IMR-90 (cell line): Measurements from ENCODE around the gene CYP2A7. TPM values are rescaled to one million over a fixed set of nuclear protein-coding genes. Genes with fewer than 3 reads are reported as not detected.

Experiments
- ATAC-seq: fragments of 200-7000 bp; cut with Tn5 transposase; 2 replicates; pipeline ENCODE4 v1.9.1; 2020; ENCODE audit warnings: low read depth, mild to moderate bottlenecking, moderate library complexity
- BruUV-seq: library from RNA; stranded (reverse); fragments of 400-500 nt; replicated peaks from 2 replicates; lab custom pipeline; 2021; lab: Mats Ljungman, UMichigan
- CTCF ChIA-PET: fragments of 300-600 bp; formaldehyde crosslinking; extraction: SDS; loops from one replicate; lab custom pipeline; 2021; ENCODE audit warnings: antibody characterized with exemption; lab: Yijun Ruan, JAX
- POLR2A ChIA-PET: fragments of 300-600 bp; sonication (Branson Sonifier 250); formaldehyde crosslinking; loops from one replicate; lab custom pipeline; 2022; ENCODE audit warnings: antibody characterized with exemption; ENCODE audit not compliant: unreplicated experiment; lab: Charles Lee
- DNase-seq: peaks from one replicate; pipeline ENCODE4 v3.0.0; 2013
- H2AFZ ChIP-seq: replicated peaks from 2 replicates; pipeline ENCODE3; 2013; ENCODE audit warnings: low read length, mild to moderate bottlenecking; ENCODE audit not compliant: poor library complexity
- H2AK5ac ChIP-seq: 2 replicates; pipeline ENCODE4 v1.6.1; 2013; ENCODE audit warnings: low read depth, low read length, inconsistent platforms
- H2AK9ac ChIP-seq: replicated peaks from 2 replicates; pipeline ENCODE3; 2013; ENCODE audit warnings: mild to moderate bottlenecking, low read depth, low read length, moderate library complexity; ENCODE audit not compliant: poor library complexity
- H2BK120ac ChIP-seq: 2 replicates; pipeline ENCODE4 v1.6.1; 2013; ENCODE audit warnings: low read depth, low read length, inconsistent platforms
- H2BK15ac ChIP-seq: 3 replicates; pipeline ENCODE4 v1.6.1; 2013; ENCODE audit warnings: low read depth, low read length, inconsistent platforms
- H2BK20ac ChIP-seq: 2 replicates; pipeline ENCODE4 v1.6.1; 2013; ENCODE audit warnings: low read depth, mild to moderate bottlenecking, inconsistent platforms, low read length, moderate library complexity
- H2BK5ac ChIP-seq: 2 replicates; pipeline ENCODE4 v1.6.1; 2013; ENCODE audit warnings: mild to moderate bottlenecking, low read depth, low read length, inconsistent platforms; ENCODE audit not compliant: poor library complexity, severe bottlenecking
- H3K14ac ChIP-seq: replicated peaks from 2 replicates; pipeline ENCODE4 v1.6.1; 2013; ENCODE audit warnings: low read depth, low read length, inconsistent platforms
- H3K18ac ChIP-seq: 2 replicates; pipeline ENCODE4 v1.6.1; 2013; ENCODE audit warnings: low read depth, low read length, control low read depth
- H3K23ac ChIP-seq: 2 replicates; pipeline ENCODE4 v1.6.1; 2013; ENCODE audit warnings: low read depth, low read length, inconsistent platforms
- H3K27ac ChIP-seq: 2 replicates; pipeline ENCODE4 v1.5.1; 2013; ENCODE audit warnings: mild to moderate bottlenecking, control low read depth, low read length; ENCODE audit not compliant: insufficient read depth
- H3K27me3 ChIP-seq: 2 replicates; pipeline ENCODE4 v1.6.1; 2013; ENCODE audit warnings: low read length; ENCODE audit not compliant: control insufficient read depth, insufficient read depth
- H3K36me3 ChIP-seq: 2 replicates; pipeline ENCODE4 v1.6.1; 2013; ENCODE audit warnings: low read length, mixed read lengths; ENCODE audit not compliant: control insufficient read depth, insufficient read depth
- H3K4ac ChIP-seq: 2 replicates; pipeline ENCODE4 v1.6.1; 2013; ENCODE audit warnings: low read depth, low read length, inconsistent platforms
- H3K4me1 ChIP-seq: 2 replicates; pipeline ENCODE4 v1.6.1; 2013; ENCODE audit warnings: low read length, mixed read lengths; ENCODE audit not compliant: control insufficient read depth, insufficient read depth
- H3K4me2 ChIP-seq: 2 replicates; pipeline ENCODE4 v1.6.1; 2013; ENCODE audit warnings: low read depth, mild to moderate bottlenecking, control low read depth, low read length, moderate library complexity
- H3K4me3 ChIP-seq: 2 replicates; pipeline ENCODE4 v1.5.1; 2013; ENCODE audit warnings: low read depth, mild to moderate bottlenecking, control low read depth, low read length, moderate library complexity; ENCODE audit not compliant: insufficient read depth
- H3K56ac ChIP-seq: 2 replicates; pipeline ENCODE4 v1.6.1; 2013; ENCODE audit warnings: low read length, inconsistent platforms; ENCODE audit not compliant: insufficient read depth; ENCODE audit errors: extremely low read depth
- H3K79me1 ChIP-seq, 2 experiments: 2 replicates each; pipeline ENCODE4 v1.6.1; 2013; ENCODE audit warnings: low read length in 2 of 2, inconsistent platforms in 1 of 2, low read depth in 1 of 2
- H3K9ac ChIP-seq: 2 replicates; pipeline ENCODE4 v1.6.1; 2013; ENCODE audit warnings: low read depth, low read length, control low read depth
- H3K9me1 ChIP-seq: 2 replicates; pipeline ENCODE4 v1.6.1; 2013; ENCODE audit warnings: low read length, inconsistent platforms; ENCODE audit not compliant: insufficient read depth
- H3K9me3 ChIP-seq: 2 replicates; pipeline ENCODE4 v1.6.1; 2013; ENCODE audit warnings: low read length; ENCODE audit not compliant: control insufficient read depth, insufficient read depth
- H4K20me1 ChIP-seq: 2 replicates; pipeline ENCODE4 v1.6.1; 2013; ENCODE audit warnings: low read length, inconsistent platforms; ENCODE audit not compliant: insufficient read depth
- H4K5ac ChIP-seq: 2 replicates; pipeline ENCODE4 v1.6.1; 2013; ENCODE audit warnings: mild to moderate bottlenecking, low read depth, low read length, control low read depth
- H4K8ac ChIP-seq, 2 experiments: 2 replicates each; pipeline ENCODE4 v1.6.1; 2013; ENCODE audit warnings: low read depth in 2 of 2, low read length in 2 of 2, control low read depth in 1 of 2, inconsistent platforms in 1 of 2
- H4K91ac ChIP-seq: 2 replicates; pipeline ENCODE4 v1.6.1; 2013; ENCODE audit warnings: low read depth, low read length, inconsistent platforms; ENCODE audit not compliant: insufficient read depth
- MXI1 ChIP-seq: IDR thresholded peaks from 2 replicates; pipeline ENCODE4 v1.6.1; 2012; ENCODE audit warnings: low read depth, mild to moderate bottlenecking, low read length, moderate library complexity, borderline replicate concordance
- NFE2L2 ChIP-seq: fragments of 150-350 bp; IDR thresholded peaks from 2 replicates; pipeline ENCODE4 v1.6.1; 2016; ENCODE audit warnings: low read depth, mild to moderate bottlenecking, low read length
- RAD21 ChIP-seq: IDR thresholded peaks from 2 replicates; pipeline ENCODE4 v1.6.1; 2012; ENCODE audit warnings: low read length, improper control_type of control experiment
- RCOR1 ChIP-seq: IDR thresholded peaks from 2 replicates; pipeline ENCODE4 v1.6.1; 2012; ENCODE audit warnings: mild to moderate bottlenecking, low read length, improper control_type of control experiment; ENCODE audit not compliant: insufficient replicate concordance
- WGBS, 2 experiments: methylation state at CpG; one replicate each; pipeline versions ENCODE4 v1.1.5 to v1.1.7; 2013; ENCODE audit warnings: missing lambda C conversion rate in 2 of 2; ENCODE audit not compliant: insufficient read length in 1 of 2; ENCODE audit errors: extremely low coverage in 2 of 2; 5-methylcytosine and 5-hydroxymethylcytosine counted together
- dilution Hi-C: fragments of 300-500 bp; cut with HindIII; formaldehyde crosslinking; loops from one replicate; pipeline ENCODE4 v1.14.3; 2018; ENCODE audit warnings: low sequenced_read_pairs; ENCODE audit not compliant: unreplicated experiment
- in situ Hi-C: fragments of 300-500 bp; cut with MboI; formaldehyde crosslinking; loops from 3 replicates; pipeline ENCODE4 v1.14.3; 2019; ENCODE audit warnings: low sequenced_read_pairs, inconsistent platforms, mixed read lengths
- intact Hi-C: fragments of 100-400 bp; cut with micrococcal nuclease; formaldehyde crosslinking; loops from 2 replicates; pipeline ENCODE4 v1.10.0; 2022
- polyA plus RNA-seq, 3 experiments: library from polyadenylated mRNA; depleted of rRNA; stranded (reverse); fragments of >200 nt; gene quantifications; 2 replicates each; pipeline ENCODE4 v1.2.3, GENCODE V29; 2012; ENCODE audit warnings: low replicate concordance in 1 of 3
- total RNA-seq: library from RNA; depleted of rRNA; stranded (reverse); fragments of >200 nt; gene quantifications from 2 replicates; pipeline ENCODE4 v1.2.3, GENCODE V29; 2012
- TF ChIP-seq, protein P1 (sequence below): conservative IDR thresholded peaks from 2 replicates; pipeline ENCODE4 v1.5.1; 2012; ENCODE audit warnings: mild to moderate bottlenecking, low read depth, low read length, improper control_type of control experiment

The CYP2A7 gene
- total and polyA plus RNA-seq, 2 of the 4 experiments (the other 2 are of a cell fraction) = not detected

DNA sequence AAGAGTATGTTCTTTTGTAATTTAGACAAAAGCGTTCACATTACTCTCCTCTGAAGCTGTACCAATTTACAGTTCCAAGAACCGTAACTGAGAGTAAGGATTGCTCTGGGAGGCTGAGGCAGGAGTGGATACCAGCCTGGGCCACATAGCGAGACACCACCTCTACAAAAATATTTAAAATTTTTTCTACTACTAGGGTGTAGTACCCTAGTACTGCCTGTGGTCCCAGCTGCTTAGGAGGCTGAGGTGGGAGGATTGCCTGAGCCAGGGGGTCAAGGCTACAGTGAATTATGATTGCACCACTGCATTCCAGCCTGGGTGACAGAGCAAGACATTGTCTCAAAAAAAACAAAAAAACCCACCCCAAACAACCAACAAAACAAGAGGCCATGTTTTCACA, 19.7 kb downstream of the CYP2A7 start:
- WGBS, 2 experiments = no CpG with 5 or more reads among the region's 3 CpGs
- no peak overlapping the region for H3K4me2 ChIP-seq
- no peak overlapping the region for H4K91ac ChIP-seq
- TF ChIP-seq MXI1 = no peak
- TF ChIP-seq, protein P1, sequence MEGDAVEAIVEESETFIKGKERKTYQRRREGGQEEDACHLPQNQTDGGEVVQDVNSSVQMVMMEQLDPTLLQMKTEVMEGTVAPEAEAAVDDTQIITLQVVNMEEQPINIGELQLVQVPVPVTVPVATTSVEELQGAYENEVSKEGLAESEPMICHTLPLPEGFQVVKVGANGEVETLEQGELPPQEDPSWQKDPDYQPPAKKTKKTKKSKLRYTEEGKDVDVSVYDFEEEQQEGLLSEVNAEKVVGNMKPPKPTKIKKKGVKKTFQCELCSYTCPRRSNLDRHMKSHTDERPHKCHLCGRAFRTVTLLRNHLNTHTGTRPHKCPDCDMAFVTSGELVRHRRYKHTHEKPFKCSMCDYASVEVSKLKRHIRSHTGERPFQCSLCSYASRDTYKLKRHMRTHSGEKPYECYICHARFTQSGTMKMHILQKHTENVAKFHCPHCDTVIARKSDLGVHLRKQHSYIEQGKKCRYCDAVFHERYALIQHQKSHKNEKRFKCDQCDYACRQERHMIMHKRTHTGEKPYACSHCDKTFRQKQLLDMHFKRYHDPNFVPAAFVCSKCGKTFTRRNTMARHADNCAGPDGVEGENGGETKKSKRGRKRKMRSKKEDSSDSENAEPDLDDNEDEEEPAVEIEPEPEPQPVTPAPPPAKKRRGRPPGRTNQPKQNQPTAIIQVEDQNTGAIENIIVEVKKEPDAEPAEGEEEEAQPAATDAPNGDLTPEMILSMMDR = no peak
- TF ChIP-seq RAD21 = no peak
- no peak for TF ChIP-seq RCOR1
- no peak for TF ChIP-seq NFE2L2
- no peaks in the 10 kb centered on the region for H3K9me1 ChIP-seq
- no peaks in the 10 kb centered on the region for H3K9me3 ChIP-seq
- H2BK15ac ChIP-seq = no peak overlapping the region
- H3K36me3 ChIP-seq = no peaks in the 10 kb centered on the region
- H3K56ac ChIP-seq = no peak overlapping the region
- H3K9ac ChIP-seq = no peak overlapping the region
- ChIA-PET CTCF (interaction anchor here (0.6 kb wide), 1 partner anchor 258 kb away, joined by 3 read pairs; no protein-coding TSS in a partner anchor), POLR2A (no interaction called here)
- no peaks in the 10 kb centered on the region for H3K79me1 ChIP-seq
- no peak overlapping the region for H4K8ac ChIP-seq
- in situ Hi-C loops (no loop called here), dilution Hi-C loops (no loop called here), intact Hi-C loops (no loop called here)
- H3K14ac ChIP-seq = no peak overlapping the region
- H3K18ac ChIP-seq = no peak overlapping the region
- H3K23ac ChIP-seq = no peak overlapping the region
- no peak overlapping the region for H3K4ac ChIP-seq
- no peak overlapping the region for H2AK9ac ChIP-seq
- no peak overlapping the region for H2AFZ ChIP-seq
- no peak overlapping the region for H4K5ac ChIP-seq
- H2BK5ac ChIP-seq = no peak overlapping the region
- no TSS peak for BruUV-seq
- ATAC-seq (no peak), DNase-seq (no peak)
- no peak overlapping the region for H2AK5ac ChIP-seq
- H3K4me3 ChIP-seq = no peak overlapping the region
- no peak overlapping the region for H2BK120ac ChIP-seq
- H2BK20ac ChIP-seq = no peak overlapping the region
- no peak overlapping the region for H3K27ac ChIP-seq
- H3K27me3 ChIP-seq = no peaks in the 10 kb centered on the region; the same call in 1 of the 2 replicates
- H4K20me1 ChIP-seq = no peaks in the 10 kb centered on the region
- H3K4me1 ChIP-seq = no peaks in the 10 kb centered on the region
